IMR-90 (cell line): ENCODE data around the gene NOC2L. TPM values are rescaled to one million over a fixed set of nuclear protein-coding genes. Genes with fewer than 3 reads are reported as not detected.

ENCODE experiments used
- ATAC-seq: fragments of 200-7000 bp; cut with Tn5 transposase; 2 replicates; pipeline ENCODE4 v1.9.1; 2020; ENCODE audit warnings: low read depth, mild to moderate bottlenecking, moderate library complexity
- BruUV-seq: library from RNA; stranded (reverse); fragments of 400-500 nt; replicated peaks from 2 replicates; lab custom pipeline; 2021; lab: Mats Ljungman, UMichigan
- CTCF ChIA-PET: fragments of 300-600 bp; formaldehyde crosslinking; extraction: SDS; loops from one replicate; lab custom pipeline; 2021; ENCODE audit warnings: antibody characterized with exemption; lab: Yijun Ruan, JAX
- POLR2A ChIA-PET: fragments of 300-600 bp; sonication (Branson Sonifier 250); formaldehyde crosslinking; loops from one replicate; lab custom pipeline; 2022; ENCODE audit warnings: antibody characterized with exemption; ENCODE audit not compliant: unreplicated experiment; lab: Charles Lee
- DNase-seq: peaks from one replicate; pipeline ENCODE4 v3.0.0; 2013
- H2AFZ ChIP-seq: replicated peaks from 2 replicates; pipeline ENCODE3; 2013; ENCODE audit warnings: low read length, mild to moderate bottlenecking; ENCODE audit not compliant: poor library complexity
- H2AK5ac ChIP-seq: 2 replicates; pipeline ENCODE4 v1.6.1; 2013; ENCODE audit warnings: low read depth, low read length, inconsistent platforms
- H2AK9ac ChIP-seq: replicated peaks from 2 replicates; pipeline ENCODE3; 2013; ENCODE audit warnings: mild to moderate bottlenecking, low read depth, low read length, moderate library complexity; ENCODE audit not compliant: poor library complexity
- H2BK120ac ChIP-seq: 2 replicates; pipeline ENCODE4 v1.6.1; 2013; ENCODE audit warnings: low read depth, low read length, inconsistent platforms
- H2BK15ac ChIP-seq: 3 replicates; pipeline ENCODE4 v1.6.1; 2013; ENCODE audit warnings: low read depth, low read length, inconsistent platforms
- H2BK20ac ChIP-seq: 2 replicates; pipeline ENCODE4 v1.6.1; 2013; ENCODE audit warnings: low read depth, mild to moderate bottlenecking, inconsistent platforms, low read length, moderate library complexity
- H2BK5ac ChIP-seq: 2 replicates; pipeline ENCODE4 v1.6.1; 2013; ENCODE audit warnings: mild to moderate bottlenecking, low read depth, low read length, inconsistent platforms; ENCODE audit not compliant: poor library complexity, severe bottlenecking
- H3K14ac ChIP-seq: replicated peaks from 2 replicates; pipeline ENCODE4 v1.6.1; 2013; ENCODE audit warnings: low read depth, low read length, inconsistent platforms
- H3K18ac ChIP-seq: 2 replicates; pipeline ENCODE4 v1.6.1; 2013; ENCODE audit warnings: low read depth, low read length, control low read depth
- H3K23ac ChIP-seq: 2 replicates; pipeline ENCODE4 v1.6.1; 2013; ENCODE audit warnings: low read depth, low read length, inconsistent platforms
- H3K27ac ChIP-seq: 2 replicates; pipeline ENCODE4 v1.5.1; 2013; ENCODE audit warnings: mild to moderate bottlenecking, control low read depth, low read length; ENCODE audit not compliant: insufficient read depth
- H3K27me3 ChIP-seq: 2 replicates; pipeline ENCODE4 v1.6.1; 2013; ENCODE audit warnings: low read length; ENCODE audit not compliant: control insufficient read depth, insufficient read depth
- H3K36me3 ChIP-seq: 2 replicates; pipeline ENCODE4 v1.6.1; 2013; ENCODE audit warnings: low read length, mixed read lengths; ENCODE audit not compliant: control insufficient read depth, insufficient read depth
- H3K4ac ChIP-seq: 2 replicates; pipeline ENCODE4 v1.6.1; 2013; ENCODE audit warnings: low read depth, low read length, inconsistent platforms
- H3K4me1 ChIP-seq: 2 replicates; pipeline ENCODE4 v1.6.1; 2013; ENCODE audit warnings: low read length, mixed read lengths; ENCODE audit not compliant: control insufficient read depth, insufficient read depth
- H3K4me2 ChIP-seq: 2 replicates; pipeline ENCODE4 v1.6.1; 2013; ENCODE audit warnings: low read depth, mild to moderate bottlenecking, control low read depth, low read length, moderate library complexity
- H3K4me3 ChIP-seq: 2 replicates; pipeline ENCODE4 v1.5.1; 2013; ENCODE audit warnings: low read depth, mild to moderate bottlenecking, control low read depth, low read length, moderate library complexity; ENCODE audit not compliant: insufficient read depth
- H3K56ac ChIP-seq: 2 replicates; pipeline ENCODE4 v1.6.1; 2013; ENCODE audit warnings: low read length, inconsistent platforms; ENCODE audit not compliant: insufficient read depth; ENCODE audit errors: extremely low read depth
- H3K79me1 ChIP-seq, 2 experiments: 2 replicates each; pipeline ENCODE4 v1.6.1; 2013; ENCODE audit warnings: low read length in 2 of 2, inconsistent platforms in 1 of 2, low read depth in 1 of 2
- H3K9ac ChIP-seq: 2 replicates; pipeline ENCODE4 v1.6.1; 2013; ENCODE audit warnings: low read depth, low read length, control low read depth
- H3K9me1 ChIP-seq: 2 replicates; pipeline ENCODE4 v1.6.1; 2013; ENCODE audit warnings: low read length, inconsistent platforms; ENCODE audit not compliant: insufficient read depth
- H3K9me3 ChIP-seq: 2 replicates; pipeline ENCODE4 v1.6.1; 2013; ENCODE audit warnings: low read length; ENCODE audit not compliant: control insufficient read depth, insufficient read depth
- H4K20me1 ChIP-seq: 2 replicates; pipeline ENCODE4 v1.6.1; 2013; ENCODE audit warnings: low read length, inconsistent platforms; ENCODE audit not compliant: insufficient read depth
- H4K5ac ChIP-seq: 2 replicates; pipeline ENCODE4 v1.6.1; 2013; ENCODE audit warnings: mild to moderate bottlenecking, low read depth, low read length, control low read depth
- H4K8ac ChIP-seq, 2 experiments: 2 replicates each; pipeline ENCODE4 v1.6.1; 2013; ENCODE audit warnings: low read depth in 2 of 2, low read length in 2 of 2, control low read depth in 1 of 2, inconsistent platforms in 1 of 2
- H4K91ac ChIP-seq: 2 replicates; pipeline ENCODE4 v1.6.1; 2013; ENCODE audit warnings: low read depth, low read length, inconsistent platforms; ENCODE audit not compliant: insufficient read depth
- ELK1 ChIP-seq: fragments of 150-350 bp; IDR thresholded peaks from 2 replicates; pipeline ENCODE4 v1.6.1; 2016; ENCODE audit warnings: low read depth, mild to moderate bottlenecking, low read length, moderate library complexity, borderline replicate concordance
- MXI1 ChIP-seq: IDR thresholded peaks from 2 replicates; pipeline ENCODE4 v1.6.1; 2012; ENCODE audit warnings: low read depth, mild to moderate bottlenecking, low read length, moderate library complexity, borderline replicate concordance
- NFE2L2 ChIP-seq: fragments of 150-350 bp; IDR thresholded peaks from 2 replicates; pipeline ENCODE4 v1.6.1; 2016; ENCODE audit warnings: low read depth, mild to moderate bottlenecking, low read length
- POLR2A ChIP-seq: IDR thresholded peaks from 2 replicates; pipeline ENCODE4 v1.6.1; 2012; ENCODE audit warnings: mild to moderate bottlenecking, low read depth, low read length
- USF2 ChIP-seq: fragments of 150-350 bp; IDR thresholded peaks from 2 replicates; pipeline ENCODE4 v1.6.1; 2017; ENCODE audit warnings: mild to moderate bottlenecking, antibody characterized with exemption, low read length, low read depth
- WGBS, 2 experiments: methylation state at CpG; one replicate each; pipeline versions ENCODE4 v1.1.5 to v1.1.7; 2013; ENCODE audit warnings: missing lambda C conversion rate in 2 of 2; ENCODE audit not compliant: insufficient read length in 1 of 2; ENCODE audit errors: extremely low coverage in 2 of 2; 5-methylcytosine and 5-hydroxymethylcytosine counted together
- dilution Hi-C: fragments of 300-500 bp; cut with HindIII; formaldehyde crosslinking; loops from one replicate; pipeline ENCODE4 v1.14.3; 2018; ENCODE audit warnings: low sequenced_read_pairs; ENCODE audit not compliant: unreplicated experiment
- in situ Hi-C: fragments of 300-500 bp; cut with MboI; formaldehyde crosslinking; loops from 3 replicates; pipeline ENCODE4 v1.14.3; 2019; ENCODE audit warnings: low sequenced_read_pairs, inconsistent platforms, mixed read lengths
- intact Hi-C: fragments of 100-400 bp; cut with micrococcal nuclease; formaldehyde crosslinking; loops from 2 replicates; pipeline ENCODE4 v1.10.0; 2022
- polyA plus RNA-seq, 3 experiments: library from polyadenylated mRNA; depleted of rRNA; stranded (reverse); fragments of >200 nt; gene quantifications; 2 replicates each; pipeline ENCODE4 v1.2.3, GENCODE V29; 2012; ENCODE audit warnings: low replicate concordance in 1 of 3
- total RNA-seq: library from RNA; depleted of rRNA; stranded (reverse); fragments of >200 nt; gene quantifications from 2 replicates; pipeline ENCODE4 v1.2.3, GENCODE V29; 2012

The NOC2L gene
- total and polyA plus RNA-seq, 2 of the 4 experiments (the other 2 are of a cell fraction) = 74.2 to 106 TPM

DNA sequence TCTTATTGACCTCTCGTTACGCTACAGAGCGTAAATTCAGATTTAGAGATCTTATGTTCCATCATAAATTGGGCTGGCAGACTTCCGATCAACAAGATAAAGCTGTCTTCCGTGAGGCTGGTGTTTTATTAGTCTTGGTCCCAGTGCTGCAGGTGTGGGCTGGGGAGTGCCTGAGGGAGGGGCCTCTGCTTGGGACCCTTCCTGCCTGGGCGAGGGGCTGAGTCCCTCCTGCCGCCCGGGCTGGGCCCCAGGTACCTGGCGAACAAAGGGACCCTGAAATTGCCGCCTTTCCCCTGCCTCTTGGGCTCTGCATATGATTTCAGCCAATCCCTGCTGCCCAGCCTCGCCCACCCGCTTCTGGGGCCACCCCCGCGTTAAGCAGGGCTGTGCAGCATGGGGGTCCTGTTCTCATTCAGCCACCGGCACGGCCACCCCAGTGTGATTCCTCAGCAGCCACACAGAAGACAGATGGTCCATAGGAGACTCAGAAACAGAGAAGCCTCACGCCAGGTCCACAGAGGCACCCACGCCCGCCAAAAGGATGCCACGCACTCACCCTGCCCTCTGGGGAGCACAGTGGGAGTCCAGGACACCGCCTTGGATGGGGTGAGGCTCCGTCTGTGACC lies 41.5 kb downstream of the NOC2L start:
- H3K4ac ChIP-seq = no peak overlapping the region
- no peak overlapping the region for H4K5ac ChIP-seq
- no peak overlapping the region for H3K14ac ChIP-seq
- H3K9ac ChIP-seq = no peak overlapping the region
- peaks cover 5% of the 10 kb centered on the region for H3K9me1 ChIP-seq
- WGBS, 2 experiments = 73% methylated on average over 13 of the region's 22 CpGs; no CpG with 5 or more reads in 1 of the 2 experiments
- H4K20me1 ChIP-seq = no peaks in the 10 kb centered on the region; the same call in 1 of the 2 replicates
- H3K36me3 ChIP-seq = peaks cover 2% of the 10 kb centered on the region; the same call in 1 of the 2 replicates
- BruUV-seq = no TSS peak
- no peak overlapping the region for H2BK5ac ChIP-seq
- no peak overlapping the region for H3K56ac ChIP-seq
- no peak overlapping the region for H3K18ac ChIP-seq
- H2AFZ ChIP-seq = no peak overlapping the region
- H2AK9ac ChIP-seq = peak overlapping the region; percentile 24
- no peak overlapping the region for H2BK15ac ChIP-seq
- intact Hi-C loops (no loop called here), in situ Hi-C loops (no loop called here), dilution Hi-C loops (no loop called here)
- peaks cover 19% of the 10 kb centered on the region for H3K4me1 ChIP-seq
- H3K4me3 ChIP-seq = no peak overlapping the region
- no peak overlapping the region for H3K4me2 ChIP-seq
- ChIA-PET POLR2A (no interaction called here), CTCF (no interaction called here)
- ATAC-seq = no peak
- H3K9me3 ChIP-seq = no peaks in the 10 kb centered on the region
- H3K23ac ChIP-seq = no peak overlapping the region
- no peak overlapping the region for H4K8ac ChIP-seq
- no peak overlapping the region for H2BK20ac ChIP-seq
- no peaks in the 10 kb centered on the region; the same call in 1 of the 2 replicates for H3K27me3 ChIP-seq
- peak overlapping the region; percentile 33; the same call in 1 of the 2 replicates for H2AK5ac ChIP-seq
- H3K27ac ChIP-seq = no peak overlapping the region
- TF ChIP-seq POLR2A = no peak
- TF ChIP-seq ELK1 = no peak
- no peak for TF ChIP-seq MXI1
- TF ChIP-seq USF2 = no peak
- no peak for TF ChIP-seq NFE2L2
- H3K79me1 ChIP-seq = peaks cover 4 to 8% of the 10 kb centered on the region in 2 experiments; a peak in 1 of 4 replicates
- no peak for DNase-seq
- H2BK120ac ChIP-seq = no peak overlapping the region
- no peak overlapping the region; the same call in 1 of the 2 replicates for H4K91ac ChIP-seq
